ENCODE results near the gene CHST11.

GRCh38 chr12:104560881-104561280 is 104.1 kb downstream of the CHST11 start:
- TF ChIP-seq CTCF (conservative IDR thresholded peaks at IDR 0.05 in 1 of 2, IDR thresholded peaks at IDR 0.05 in 1 of 2; ENCODE audit: extremely low read depth in 1 of 2, insufficient read depth in 1 of 2, low read depth in 1 of 2, low read length in 2 of 2) (no peak), EZH2 (IDR thresholded peaks at IDR 0.05; ENCODE audit: borderline replicate concordance, low read length) (no peak)
